A549 (cell line): ENCODE data around the gene ZWILCH. TPM values are rescaled to one million over a fixed set of nuclear protein-coding genes. Genes with fewer than 3 reads are reported as not detected.

Experiments used
- ATAC-seq, 2 experiments: fragments of 200-7000 bp in 1 of 2; fragments of >200 bp in 1 of 2; cut with Nextera tagmentation in 1 of 2; cut with Tn5 transposase in 1 of 2; 3 replicates each; pipeline versions ENCODE4 v1.8.0 to v1.9.1; 2018 to 2020; ENCODE audit warnings: mild to moderate bottlenecking in 1 of 2, moderate library complexity in 1 of 2
- CTCF ChIA-PET: fragments of 300-600 bp; sonication (Branson Sonifier 250); formaldehyde crosslinking; extraction: SDS; loops from one replicate; lab custom pipeline; 2021; ENCODE audit warnings: antibody characterized with exemption, inconsistent platforms; lab: Yijun Ruan, JAX
- POLR2A ChIA-PET: fragments of 350-600 bp; formaldehyde crosslinking; extraction: SDS; loops from one replicate; lab custom pipeline; 2021; ENCODE audit warnings: antibody characterized with exemption, inconsistent platforms; lab: Yijun Ruan, JAX
- DNase-seq, 2 experiments: peaks; one replicate each; pipeline versions ENCODE4 v3.0.0 to v3.0.0-alpha.2; 2011 to 2016; ENCODE audit warnings: low read depth in 1 of 2, low spot score in 1 of 2
- FAIRE-seq: peaks from 2 replicates; lab custom pipeline; 2011; peaks lifted over from hg19 to GRCh38; lab: Jason Lieb, UNC
- H3K27ac ChIP-seq, 2 experiments: fragments of >200 bp; sonication (Bioruptor Twin); formaldehyde crosslinking; 3 replicates each; pipeline ENCODE4 v1.5.1; 2016 to 2017
- H3K4me1 ChIP-seq: fragments of >200 bp; sonication (Bioruptor Twin); formaldehyde crosslinking; 3 replicates; pipeline ENCODE4 v1.6.1; 2016
- H3K4me2 ChIP-seq: fragments of >200 bp; sonication (Bioruptor Twin); formaldehyde crosslinking; 3 replicates; pipeline ENCODE4 v1.6.1; 2016
- H3K4me3 ChIP-seq: fragments of >200 bp; sonication (Bioruptor Twin); formaldehyde crosslinking; 3 replicates; pipeline ENCODE4 v1.5.1; 2016
- H3K9me3 ChIP-seq: fragments of >200 bp; sonication (Bioruptor Twin); formaldehyde crosslinking; 3 replicates; pipeline ENCODE4 v1.6.1; 2016
- BHLHE40 ChIP-seq: IDR thresholded peaks from 2 replicates; pipeline ENCODE4 v1.6.1; 2012; ENCODE audit warnings: low read depth, low read length, inconsistent platforms
- CEBPB ChIP-seq, 2 experiments: fragments of >200 bp in 1 of 2; sonication (Bioruptor Twin) in 1 of 2; formaldehyde crosslinking in 1 of 2; IDR thresholded peaks; 2 replicates each; pipeline ENCODE4 v1.6.1; 2012 to 2016
- CHD2 ChIP-seq: fragments of 150-350 bp; IDR thresholded peaks from 2 replicates; pipeline ENCODE4 v1.6.1; 2014; ENCODE audit warnings: low read length; ENCODE audit not compliant: partially characterized antibody
- EHF ChIP-seq: fragments of 250-450 bp; sonication (Bioruptor Pico); IDR thresholded peaks from 2 replicates; pipeline ENCODE4 v1.5.0; 2020; ENCODE audit warnings: mild to moderate bottlenecking
- EP300 ChIP-seq, 2 experiments: fragments of >200 bp; sonication (Bioruptor Twin); formaldehyde crosslinking; IDR thresholded peaks; 2 replicates in 1 of 2; 3 replicates in 1 of 2; pipeline ENCODE4 v1.6.1; 2016 to 2017
- ESRRA ChIP-seq: fragments of 150-350 bp; IDR thresholded peaks from 2 replicates; pipeline ENCODE4 v1.6.1; 2014; ENCODE audit warnings: mild to moderate bottlenecking, low read length, borderline replicate concordance
- FOSB ChIP-seq: fragments of 250-450 bp; sonication (Bioruptor Pico); IDR thresholded peaks from 2 replicates; pipeline ENCODE4 v1.5.0; 2020; ENCODE audit warnings: mild to moderate bottlenecking, moderate library complexity
- FOSL2 ChIP-seq, 2 experiments: fragments of 450-650 bp in 1 of 2; fragments of >200 bp in 1 of 2; sonication (Bioruptor Twin) in 1 of 2; formaldehyde crosslinking; IDR thresholded peaks; 2 replicates each; pipeline versions ENCODE4 v1.5.0 to v1.6.1; 2016 to 2020; ENCODE audit warnings: mild to moderate bottlenecking in 1 of 2, moderate library complexity in 1 of 2
- GATA3 ChIP-seq: IDR thresholded peaks from 2 replicates; pipeline ENCODE4 v1.6.1; 2012; ENCODE audit warnings: borderline replicate concordance
- JUN ChIP-seq, 2 experiments: fragments of >200 bp; sonication (Bioruptor Twin); formaldehyde crosslinking; IDR thresholded peaks; 2 replicates in 1 of 2; 3 replicates in 1 of 2; pipeline ENCODE4 v1.6.1; 2016 to 2017
- JUNB ChIP-seq: fragments of >200 bp; sonication (Bioruptor Twin); formaldehyde crosslinking; IDR thresholded peaks from 2 replicates; pipeline ENCODE4 v1.6.1; 2016
- KDM1A ChIP-seq: fragments of 200-600 bp; sonication (generic); IDR thresholded peaks from 2 replicates; pipeline ENCODE4 v1.6.1; 2016; ENCODE audit warnings: low read depth, mild to moderate bottlenecking
- KDM5A ChIP-seq: fragments of 200-600 bp; sonication (generic); IDR thresholded peaks from 2 replicates; pipeline ENCODE4 v1.6.1; 2016; ENCODE audit warnings: antibody characterized with exemption, mild to moderate bottlenecking
- MAFK ChIP-seq: fragments of 450-650 bp; IDR thresholded peaks from 2 replicates; pipeline ENCODE4 v1.6.1; 2014; ENCODE audit not compliant: partially characterized antibody
- MYC ChIP-seq: IDR thresholded peaks from 2 replicates; pipeline ENCODE4 v1.6.1; 2012; ENCODE audit warnings: mild to moderate bottlenecking, inconsistent platforms, low read length, improper control_type of control experiment, borderline replicate concordance
- NR3C1 ChIP-seq: fragments of >200 bp; sonication (Bioruptor Twin); formaldehyde crosslinking; IDR thresholded peaks from 3 replicates; pipeline ENCODE4 v1.6.1; 2017
- PHF8 ChIP-seq: fragments of 200-600 bp; sonication (generic); IDR thresholded peaks from 2 replicates; pipeline ENCODE4 v1.6.1; 2016; ENCODE audit warnings: low read depth, mild to moderate bottlenecking, antibody characterized with exemption, moderate library complexity, borderline replicate concordance
- POLR2A ChIP-seq: IDR thresholded peaks from 2 replicates; pipeline ENCODE4 v1.6.1; 2012; ENCODE audit warnings: mild to moderate bottlenecking, low read length
- POLR2AphosphoS2 ChIP-seq: conservative IDR thresholded peaks from 2 replicates; pipeline ENCODE4 v1.6.1; 2012; ENCODE audit warnings: low read length, improper control_type of control experiment, inconsistent platforms
- RARB ChIP-seq: fragments of 250-450 bp; sonication (Bioruptor Pico); IDR thresholded peaks from 2 replicates; pipeline ENCODE4 v1.8.0; 2021; ENCODE audit warnings: mild to moderate bottlenecking, moderate library complexity
- RFX5 ChIP-seq: fragments of 450-650 bp; IDR thresholded peaks from 2 replicates; pipeline ENCODE4 v1.7.1; 2014; ENCODE audit warnings: antibody characterized with exemption, mild to moderate bottlenecking, moderate library complexity
- TP53 ChIP-seq: fragments of 250-450 bp; sonication (Bioruptor Pico); IDR thresholded peaks from 2 replicates; pipeline ENCODE4 v1.5.0; 2021; ENCODE audit warnings: mild to moderate bottlenecking, moderate library complexity
- WGBS: methylation state at CpG from one replicate; pipeline ENCODE4 v1.1.6; 2017; ENCODE audit errors: missing lambda C conversion rate; 5-methylcytosine and 5-hydroxymethylcytosine counted together
- polyA minus RNA-seq: library from RNA; depleted of rRNA, polyadenylated mRNA; stranded (reverse); fragments of >200 nt; gene quantifications from 2 replicates; pipeline ENCODE4 v1.2.3, GENCODE V29; 2011; rRNA and poly(A)+ RNA removed
- polyA plus RNA-seq, 4 experiments: library from polyadenylated mRNA; depleted of rRNA in 3 of 4; stranded (reverse); fragments of >200 nt; fragmentation: RNase III in 1 of 4; extraction: RNeasy Plus Mini Kit Qiagen cat#74134 plus additional on column Dnase treatment in 1 of 4; gene quantifications; 2 replicates in 3 of 4; 3 replicates in 1 of 4; pipeline ENCODE4 v1.2.3, GENCODE V29; 2011 to 2017
- TF ChIP-seq, protein P1 (sequence below): fragments of >200 bp; sonication (Bioruptor Twin); formaldehyde crosslinking; IDR thresholded peaks from 3 replicates; pipeline ENCODE4 v1.5.1; 2016
- TF ChIP-seq, protein P2 (sequence below): fragments of >200 bp; sonication (Bioruptor Twin); formaldehyde crosslinking; IDR thresholded peaks from 3 replicates; pipeline ENCODE4 v1.6.1; 2016
- TF ChIP-seq, protein P3 (sequence below): fragments of 200-600 bp; sonication (generic); IDR thresholded peaks from 2 replicates; pipeline ENCODE4 v1.6.1; 2016; ENCODE audit warnings: antibody characterized with exemption, mild to moderate bottlenecking, moderate library complexity
- TF ChIP-seq, protein P4 (sequence below): IDR thresholded peaks from 2 replicates; pipeline ENCODE4 v1.6.1; 2012
- TF ChIP-seq, protein P5 (sequence below): IDR thresholded peaks from 2 replicates; pipeline ENCODE4 v1.6.1; 2012
- TF ChIP-seq, protein P6 (sequence below): fragments of 250-450 bp; sonication (Bioruptor Pico); IDR thresholded peaks from 2 replicates; pipeline ENCODE4 v1.5.0; 2020; ENCODE audit warnings: low read depth, mild to moderate bottlenecking, moderate library complexity

The ZWILCH gene
- polyA plus RNA-seq (2011; rRNA removed) (62.7 and 70.9 TPM in 2 replicates), polyA plus RNA-seq (2017; fragmentation: RNase III; extraction: RNeasy Plus Mini Kit Qiagen cat#74134 plus additional on column Dnase treatment) (49.4 to 53.5 TPM (median 50.9 TPM) in 3 replicates), polyA minus RNA-seq (27.4 and 30.0 TPM in 2 replicates)
- polyA plus RNA-seq (2012; cell fraction: cytosol; rRNA removed): 17.8 and 18.5 TPM in 2 replicates
- polyA plus RNA-seq (2012; cell fraction: nucleus; rRNA removed): 9.0 and 11.5 TPM in 2 replicates

DNA sequence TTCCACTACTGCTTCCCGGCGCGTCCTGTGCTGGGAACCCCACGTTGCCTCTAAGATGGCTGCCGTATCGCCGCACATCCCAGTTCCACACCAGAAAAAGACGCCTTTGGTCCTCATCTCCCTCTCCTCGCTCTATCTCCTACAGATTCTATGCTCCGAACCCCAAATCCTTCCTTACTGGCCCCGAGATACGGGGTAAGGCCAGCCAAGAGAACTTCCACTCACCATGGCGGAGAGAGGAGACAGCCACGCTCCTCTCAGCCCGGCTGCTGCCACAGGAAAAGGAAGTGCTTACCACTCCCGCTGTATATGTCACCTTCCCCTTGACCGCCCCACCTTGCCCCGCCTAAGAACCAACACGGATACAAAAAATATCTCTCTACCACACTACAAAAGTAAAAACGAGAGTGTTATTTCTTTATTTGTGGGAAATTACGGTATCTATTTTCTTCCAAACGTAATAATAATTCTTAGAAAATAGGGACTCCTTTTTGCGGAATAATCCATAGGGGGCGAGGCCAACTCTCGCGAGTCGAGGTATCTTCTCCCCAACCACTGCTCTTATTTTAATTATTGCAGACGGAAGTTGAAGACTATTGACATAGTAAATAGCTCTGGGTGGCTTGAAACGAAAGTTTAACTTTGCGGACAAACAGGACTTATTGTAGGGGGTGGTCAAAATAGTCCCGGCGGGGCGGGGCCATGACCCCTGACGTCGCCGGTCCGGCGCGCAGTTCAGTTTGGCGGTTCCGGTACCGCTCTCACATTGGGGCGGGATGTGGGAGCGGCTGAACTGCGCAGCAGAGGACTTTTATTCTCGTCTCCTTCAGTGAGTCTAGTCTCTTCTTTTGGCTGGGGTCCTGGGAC, at the start of gene ZWILCH, which contains the start of gene RPL4:
ZWILCH (plus strand) TSS at position 764 of the 867 bp plus-strand sequence; CDS start at position 777, 13 bp downstream.
RPL4 (minus strand) TSS at position 293 of the 867 bp plus-strand sequence; CDS start at position 228, 65 bp downstream.
- H3K4me2 ChIP-seq: peak within 1 kb of the TSS; percentile 94
- CTCF ChIA-PET: interaction anchor here (0.7 to 3.7 kb wide), 6 partner anchors 7 to 364 kb away, joined by 3 to 32 read pairs (median 4); partner anchors contain the start of gene SNAPC5
- FAIRE-seq: no peak
- peak; percentile 92 to 94 for ATAC-seq
- no peaks in the 10 kb centered on the region for H3K9me3 ChIP-seq
- H3K27ac ChIP-seq: peak within 1 kb of the TSS; percentile 91 to 94
- POLR2A ChIA-PET: interaction anchor here (0.7 to 1.3 kb wide), 5 partner anchors 10 to 196 kb away, joined by 3 to 4 read pairs (median 3); partner anchors contain the start of gene MAP2K1
- WGBS: under 1% methylated on average over 46 of the region's 46 CpGs
- peak within 1 kb of the TSS; percentile 70 for H3K4me3 ChIP-seq
- peak; percentile 86 to 93 for DNase-seq
- TF ChIP-seq KDM5A (peak; percentile 72), ESRRA (no peak; the same call in 1 of the 2 replicates), TP53 (CRISPR knock-in tag) (peak; percentile 60), POLR2AphosphoS2 (no peak), EP300 (IDR thresholded peaks at IDR 0.05) (no peak), RARB (CRISPR knock-in tag) (0 out of 2 replicates have a peak, but pooled peaks have one; percentile 50), FOSB (CRISPR knock-in tag) (no peak; the same call in 1 of the 2 replicates), MYC (peak; percentile 81), FOSL2 (IDR thresholded peaks at IDR 0.05) (no peak), FOSL2 (CRISPR knock-in tag; IDR thresholded peaks at IDR 0.05) (peak; percentile 38), KDM1A (no peak), JUN (IDR thresholded peaks at IDR 0.05) (peak; percentile 99 to 100), BHLHE40 (no peak), CHD2 (peak; percentile 94), POLR2A (peak; percentile 98), JUNB (no peak), CEBPB (IDR thresholded peaks at IDR 0.05) (peak in 1 of 2 experiments; percentile 24; a peak in 1 of 4 replicates), NR3C1 (no peak), EHF (CRISPR knock-in tag) (peak; percentile 57; the same call in 1 of the 2 replicates), RFX5 (peak; percentile 56; the same call in 1 of the 2 replicates), PHF8 (peak; percentile 96), GATA3 (peak; percentile 35; the same call in 1 of the 2 replicates), MAFK (no peak)
- TF ChIP-seq, protein P1, sequence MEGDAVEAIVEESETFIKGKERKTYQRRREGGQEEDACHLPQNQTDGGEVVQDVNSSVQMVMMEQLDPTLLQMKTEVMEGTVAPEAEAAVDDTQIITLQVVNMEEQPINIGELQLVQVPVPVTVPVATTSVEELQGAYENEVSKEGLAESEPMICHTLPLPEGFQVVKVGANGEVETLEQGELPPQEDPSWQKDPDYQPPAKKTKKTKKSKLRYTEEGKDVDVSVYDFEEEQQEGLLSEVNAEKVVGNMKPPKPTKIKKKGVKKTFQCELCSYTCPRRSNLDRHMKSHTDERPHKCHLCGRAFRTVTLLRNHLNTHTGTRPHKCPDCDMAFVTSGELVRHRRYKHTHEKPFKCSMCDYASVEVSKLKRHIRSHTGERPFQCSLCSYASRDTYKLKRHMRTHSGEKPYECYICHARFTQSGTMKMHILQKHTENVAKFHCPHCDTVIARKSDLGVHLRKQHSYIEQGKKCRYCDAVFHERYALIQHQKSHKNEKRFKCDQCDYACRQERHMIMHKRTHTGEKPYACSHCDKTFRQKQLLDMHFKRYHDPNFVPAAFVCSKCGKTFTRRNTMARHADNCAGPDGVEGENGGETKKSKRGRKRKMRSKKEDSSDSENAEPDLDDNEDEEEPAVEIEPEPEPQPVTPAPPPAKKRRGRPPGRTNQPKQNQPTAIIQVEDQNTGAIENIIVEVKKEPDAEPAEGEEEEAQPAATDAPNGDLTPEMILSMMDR: no peak
- TF ChIP-seq, protein P2, sequence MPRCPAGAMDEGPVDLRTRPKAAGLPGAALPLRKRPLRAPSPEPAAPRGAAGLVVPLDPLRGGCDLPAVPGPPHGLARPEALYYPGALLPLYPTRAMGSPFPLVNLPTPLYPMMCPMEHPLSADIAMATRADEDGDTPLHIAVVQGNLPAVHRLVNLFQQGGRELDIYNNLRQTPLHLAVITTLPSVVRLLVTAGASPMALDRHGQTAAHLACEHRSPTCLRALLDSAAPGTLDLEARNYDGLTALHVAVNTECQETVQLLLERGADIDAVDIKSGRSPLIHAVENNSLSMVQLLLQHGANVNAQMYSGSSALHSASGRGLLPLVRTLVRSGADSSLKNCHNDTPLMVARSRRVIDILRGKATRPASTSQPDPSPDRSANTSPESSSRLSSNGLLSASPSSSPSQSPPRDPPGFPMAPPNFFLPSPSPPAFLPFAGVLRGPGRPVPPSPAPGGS: peak; percentile 98
- TF ChIP-seq, protein P3, sequence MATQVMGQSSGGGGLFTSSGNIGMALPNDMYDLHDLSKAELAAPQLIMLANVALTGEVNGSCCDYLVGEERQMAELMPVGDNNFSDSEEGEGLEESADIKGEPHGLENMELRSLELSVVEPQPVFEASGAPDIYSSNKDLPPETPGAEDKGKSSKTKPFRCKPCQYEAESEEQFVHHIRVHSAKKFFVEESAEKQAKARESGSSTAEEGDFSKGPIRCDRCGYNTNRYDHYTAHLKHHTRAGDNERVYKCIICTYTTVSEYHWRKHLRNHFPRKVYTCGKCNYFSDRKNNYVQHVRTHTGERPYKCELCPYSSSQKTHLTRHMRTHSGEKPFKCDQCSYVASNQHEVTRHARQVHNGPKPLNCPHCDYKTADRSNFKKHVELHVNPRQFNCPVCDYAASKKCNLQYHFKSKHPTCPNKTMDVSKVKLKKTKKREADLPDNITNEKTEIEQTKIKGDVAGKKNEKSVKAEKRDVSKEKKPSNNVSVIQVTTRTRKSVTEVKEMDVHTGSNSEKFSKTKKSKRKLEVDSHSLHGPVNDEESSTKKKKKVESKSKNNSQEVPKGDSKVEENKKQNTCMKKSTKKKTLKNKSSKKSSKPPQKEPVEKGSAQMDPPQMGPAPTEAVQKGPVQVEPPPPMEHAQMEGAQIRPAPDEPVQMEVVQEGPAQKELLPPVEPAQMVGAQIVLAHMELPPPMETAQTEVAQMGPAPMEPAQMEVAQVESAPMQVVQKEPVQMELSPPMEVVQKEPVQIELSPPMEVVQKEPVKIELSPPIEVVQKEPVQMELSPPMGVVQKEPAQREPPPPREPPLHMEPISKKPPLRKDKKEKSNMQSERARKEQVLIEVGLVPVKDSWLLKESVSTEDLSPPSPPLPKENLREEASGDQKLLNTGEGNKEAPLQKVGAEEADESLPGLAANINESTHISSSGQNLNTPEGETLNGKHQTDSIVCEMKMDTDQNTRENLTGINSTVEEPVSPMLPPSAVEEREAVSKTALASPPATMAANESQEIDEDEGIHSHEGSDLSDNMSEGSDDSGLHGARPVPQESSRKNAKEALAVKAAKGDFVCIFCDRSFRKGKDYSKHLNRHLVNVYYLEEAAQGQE: peak; percentile 94
- TF ChIP-seq, protein P4, sequence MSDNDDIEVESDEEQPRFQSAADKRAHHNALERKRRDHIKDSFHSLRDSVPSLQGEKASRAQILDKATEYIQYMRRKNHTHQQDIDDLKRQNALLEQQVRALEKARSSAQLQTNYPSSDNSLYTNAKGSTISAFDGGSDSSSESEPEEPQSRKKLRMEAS: peak; percentile 96
- TF ChIP-seq, protein P5, sequence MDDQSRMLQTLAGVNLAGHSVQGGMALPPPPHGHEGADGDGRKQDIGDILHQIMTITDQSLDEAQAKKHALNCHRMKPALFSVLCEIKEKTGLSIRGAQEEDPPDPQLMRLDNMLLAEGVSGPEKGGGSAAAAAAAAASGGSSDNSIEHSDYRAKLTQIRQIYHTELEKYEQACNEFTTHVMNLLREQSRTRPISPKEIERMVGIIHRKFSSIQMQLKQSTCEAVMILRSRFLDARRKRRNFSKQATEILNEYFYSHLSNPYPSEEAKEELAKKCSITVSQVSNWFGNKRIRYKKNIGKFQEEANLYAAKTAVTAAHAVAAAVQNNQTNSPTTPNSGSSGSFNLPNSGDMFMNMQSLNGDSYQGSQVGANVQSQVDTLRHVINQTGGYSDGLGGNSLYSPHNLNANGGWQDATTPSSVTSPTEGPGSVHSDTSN: peak; percentile 92
- TF ChIP-seq, protein P6, sequence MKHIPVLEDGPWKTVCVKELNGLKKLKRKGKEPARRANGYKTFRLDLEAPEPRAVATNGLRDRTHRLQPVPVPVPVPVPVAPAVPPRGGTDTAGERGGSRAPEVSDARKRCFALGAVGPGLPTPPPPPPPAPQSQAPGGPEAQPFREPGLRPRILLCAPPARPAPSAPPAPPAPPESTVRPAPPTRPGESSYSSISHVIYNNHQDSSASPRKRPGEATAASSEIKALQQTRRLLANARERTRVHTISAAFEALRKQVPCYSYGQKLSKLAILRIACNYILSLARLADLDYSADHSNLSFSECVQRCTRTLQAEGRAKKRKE: 0 out of 2 replicates have a peak, but pooled peaks have one; percentile 11
- H3K4me1 ChIP-seq: peaks cover 47% of the 10 kb centered on the region
